Ovary (tissue), 3 donors: ENCODE measurements around the gene DRC7.

ENCODE experiments used
- POLR2A ChIP-seq: fragments of 450-650 bp; IDR thresholded peaks from one replicate; pipeline ENCODE4 v1.6.1; 2017; ENCODE audit warnings: antibody characterized with exemption, mild to moderate bottlenecking, moderate library complexity
- TF ChIP-seq, protein P1 (sequence below), 3 donors: fragments of 450-650 bp in 2 of 3; fragments of 200-600 bp in 1 of 3; IDR thresholded peaks; one replicate each; pipeline versions ENCODE4 v1.5.1 to v1.8.0; 2016 to 2022; ENCODE audit warnings: antibody characterized with exemption in 3 of 3, mild to moderate bottlenecking in 1 of 3
- donor health status: DM: no; HTN: no; CAD: no.

DNA sequence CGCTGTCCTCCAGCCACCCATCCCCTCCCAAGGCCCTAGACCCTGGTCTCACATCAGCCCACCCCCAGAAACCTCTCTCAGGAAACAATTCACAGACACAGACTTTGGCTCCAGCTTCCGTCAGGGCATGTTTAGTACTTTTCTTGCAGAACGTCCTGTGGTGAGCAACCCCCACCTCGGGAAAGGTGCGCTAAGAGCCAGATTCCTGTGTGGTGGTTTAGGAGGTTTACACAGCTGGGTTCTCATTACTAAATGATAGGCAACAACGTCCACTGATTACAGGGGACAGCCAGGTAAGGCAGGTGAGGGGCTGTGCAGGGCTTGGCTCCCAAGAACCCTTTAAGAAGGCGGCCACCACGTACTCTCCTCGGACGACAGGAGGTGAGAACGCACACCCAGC is 78.4 kb downstream of the DRC7 start:
- TF ChIP-seq, protein P1, sequence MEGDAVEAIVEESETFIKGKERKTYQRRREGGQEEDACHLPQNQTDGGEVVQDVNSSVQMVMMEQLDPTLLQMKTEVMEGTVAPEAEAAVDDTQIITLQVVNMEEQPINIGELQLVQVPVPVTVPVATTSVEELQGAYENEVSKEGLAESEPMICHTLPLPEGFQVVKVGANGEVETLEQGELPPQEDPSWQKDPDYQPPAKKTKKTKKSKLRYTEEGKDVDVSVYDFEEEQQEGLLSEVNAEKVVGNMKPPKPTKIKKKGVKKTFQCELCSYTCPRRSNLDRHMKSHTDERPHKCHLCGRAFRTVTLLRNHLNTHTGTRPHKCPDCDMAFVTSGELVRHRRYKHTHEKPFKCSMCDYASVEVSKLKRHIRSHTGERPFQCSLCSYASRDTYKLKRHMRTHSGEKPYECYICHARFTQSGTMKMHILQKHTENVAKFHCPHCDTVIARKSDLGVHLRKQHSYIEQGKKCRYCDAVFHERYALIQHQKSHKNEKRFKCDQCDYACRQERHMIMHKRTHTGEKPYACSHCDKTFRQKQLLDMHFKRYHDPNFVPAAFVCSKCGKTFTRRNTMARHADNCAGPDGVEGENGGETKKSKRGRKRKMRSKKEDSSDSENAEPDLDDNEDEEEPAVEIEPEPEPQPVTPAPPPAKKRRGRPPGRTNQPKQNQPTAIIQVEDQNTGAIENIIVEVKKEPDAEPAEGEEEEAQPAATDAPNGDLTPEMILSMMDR (IDR thresholded peaks at IDR 0.05), result no peak
- no peak for TF ChIP-seq POLR2A
